Muscle of back (tissue), 10 donors: Measurements from ENCODE around the gene CSAD. TPM values are rescaled to one million over a fixed set of nuclear protein-coding genes. Genes with fewer than 3 reads are reported as not detected.

Experiments
- polyA plus RNA-seq, 10 donors: library from polyadenylated mRNA; unstranded; fragments of 120-200 nt; gene quantifications; one replicate each; pipeline ENCODE4 v1.2.1, GENCODE V29; 2013; ENCODE audit not compliant: insufficient read length in 10 of 10

Gene CSAD
- polyA plus RNA-seq, 10 donors: 18.5 to 75.7 (median 28.7) TPM

Other genes with a start within 250 kb of the CSAD start
- gene KRT18, start 231.8 kb downstream of the CSAD start, polyA plus RNA-seq: 10 to 100 TPM in 1 of 10 donors, 1 to 10 TPM in 9; 3.0 to 17.1 (median 3.5) TPM
- 100 to 1,000 TPM; 357 to 476 (median 416) TPM for gene EIF4B, start 174.5 kb downstream of the CSAD start, polyA plus RNA-seq
- 100 to 1,000 TPM in 3 of 10 donors, 10 to 100 TPM in 7; 60.2 to 137 (median 84.2) TPM for gene TNS2, start 130.9 kb downstream of the CSAD start, polyA plus RNA-seq
- gene SPRYD3, start 101.5 kb downstream of the CSAD start, polyA plus RNA-seq: 10 to 100 TPM; 15.9 to 22.3 (median 18.3) TPM
- gene IGFBP6, start 83.3 kb downstream of the CSAD start, polyA plus RNA-seq: 100 to 1,000 TPM in 6 of 10 donors, 10 to 100 TPM in 4; 39.4 to 236 (median 105) TPM
- under 1 TPM in 8 of 10 donors, not detected in 2; 0.12 to 0.45 (median 0.22) TPM for gene SOAT2, start 77.4 kb downstream of the CSAD start, polyA plus RNA-seq
- 10 to 100 TPM; 25.0 to 36.7 (median 28.3) TPM for gene ZNF740, start 203 bp downstream of the CSAD start, polyA plus RNA-seq
- gene ITGB7, start 26.3 kb upstream of the CSAD start, polyA plus RNA-seq: 1 to 10 TPM in 5 of 10 donors, under 1 TPM in 5; 0.46 to 5.6 (median 0.93) TPM
- gene RARG, start 51.3 kb upstream of the CSAD start, polyA plus RNA-seq: 10 to 100 TPM; 17.8 to 45.7 (median 26.1) TPM
- 1 to 10 TPM; 3.6 to 8.6 (median 5.2) TPM for gene ESPL1, start 87.4 kb upstream of the CSAD start, polyA plus RNA-seq
- 100 to 1,000 TPM; 481 to 551 (median 501) TPM for gene PFDN5, start 114.6 kb upstream of the CSAD start, polyA plus RNA-seq
- 10 to 100 TPM; 30.5 to 40.3 (median 33.3) TPM for gene MYG1, start 118.8 kb upstream of the CSAD start, polyA plus RNA-seq
- 10 to 100 TPM; 44.1 to 68.4 (median 49.4) TPM for gene AAAS, start 140.7 kb upstream of the CSAD start, polyA plus RNA-seq
- under 1 TPM in 5 of 10 donors, not detected in 5; 0.10 to 0.22 (median 0.20) TPM for gene SP7, start 155.4 kb upstream of the CSAD start, polyA plus RNA-seq
- gene SP1, start 199.3 kb upstream of the CSAD start, polyA plus RNA-seq: 10 to 100 TPM; 31.0 to 46.7 (median 40.0) TPM
- under 1 TPM in 2 of 10 donors, not detected in 8; 0.28 to 0.60 TPM for gene AMHR2, start 242.9 kb upstream of the CSAD start, polyA plus RNA-seq